Breast epithelium (tissue), 4 donors: ENCODE measurements around the gene ST6GAL1. TPM values are rescaled to one million over a fixed set of nuclear protein-coding genes. Genes with fewer than 3 reads are reported as not detected.

ENCODE experiments used
- DNase-seq, 2 donors: peaks; one replicate each; pipeline ENCODE4 v3.0.0-alpha.2; 2019; ENCODE audit warnings: low spot score in 2 of 2
- H3K27ac ChIP-seq, 2 donors: fragments of 200-600 bp; sonication (generic) in 1 of 2; one replicate each; pipeline ENCODE4 v1.5.1; 2016 to 2019; ENCODE audit warnings: mild to moderate bottlenecking in 1 of 2
- H3K27me3 ChIP-seq, 2 donors: fragments of 200-600 bp; sonication (generic) in 1 of 2; one replicate each; pipeline versions ENCODE4 v1.5.1 to v1.6.0; 2017 to 2019; ENCODE audit warnings: control low read depth in 1 of 2, mild to moderate bottlenecking in 1 of 2
- H3K36me3 ChIP-seq: fragments of 200-600 bp; one replicate; pipeline ENCODE4 v1.5.1; 2019
- H3K4me1 ChIP-seq, 2 donors: fragments of 200-600 bp; sonication (generic); one replicate each; pipeline ENCODE4 v1.5.1; 2016 to 2019; ENCODE audit warnings: control low read depth in 1 of 2
- H3K4me3 ChIP-seq, 3 donors: fragments of 200-600 bp; sonication (generic); 1 replicate in 2 of 3; 2 replicates in 1 of 3; pipeline ENCODE4 v1.5.1; 2016 to 2019; ENCODE audit warnings: mild to moderate bottlenecking in 3 of 3, moderate library complexity in 2 of 3
- H3K9me3 ChIP-seq, 2 donors: fragments of 200-600 bp; sonication (generic) in 1 of 2; one replicate each; pipeline ENCODE4 v1.5.1; 2016 to 2019; ENCODE audit warnings: control low read depth in 1 of 2
- POLR2A ChIP-seq: fragments of 450-650 bp; IDR thresholded peaks from one replicate; pipeline ENCODE4 v1.6.1; 2016; ENCODE audit warnings: antibody characterized with exemption, mild to moderate bottlenecking, moderate library complexity
- POLR2AphosphoS5 ChIP-seq, 3 donors: sonication (generic); formaldehyde crosslinking; IDR thresholded peaks; one replicate each; pipeline ENCODE4 v1.6.1; 2017; ENCODE audit warnings: antibody characterized with exemption in 3 of 3
- intact Hi-C: fragments of 100-400 bp; cut with DNase I; formaldehyde crosslinking; loops from one replicate; pipeline ENCODE4 v1.15.1; 2023; ENCODE audit warnings: low total_unique reads
- total RNA-seq, 3 donors: library from RNA; depleted of rRNA; stranded (reverse); fragments of >200 nt; gene quantifications; one replicate each; pipeline ENCODE4 v1.1.0, GENCODE V29; 2016
- TF ChIP-seq, protein P1 (sequence below), 3 donors: fragments of 450-650 bp; IDR thresholded peaks; one replicate each; pipeline ENCODE4 v1.5.1; 2016 to 2017; ENCODE audit warnings: antibody characterized with exemption in 3 of 3, mild to moderate bottlenecking in 3 of 3, moderate library complexity in 3 of 3

ST6GAL1 gene
- total RNA-seq, 3 donors from 2014 or later = 28.5 to 79.6 (median 42.3) TPM

DNA sequence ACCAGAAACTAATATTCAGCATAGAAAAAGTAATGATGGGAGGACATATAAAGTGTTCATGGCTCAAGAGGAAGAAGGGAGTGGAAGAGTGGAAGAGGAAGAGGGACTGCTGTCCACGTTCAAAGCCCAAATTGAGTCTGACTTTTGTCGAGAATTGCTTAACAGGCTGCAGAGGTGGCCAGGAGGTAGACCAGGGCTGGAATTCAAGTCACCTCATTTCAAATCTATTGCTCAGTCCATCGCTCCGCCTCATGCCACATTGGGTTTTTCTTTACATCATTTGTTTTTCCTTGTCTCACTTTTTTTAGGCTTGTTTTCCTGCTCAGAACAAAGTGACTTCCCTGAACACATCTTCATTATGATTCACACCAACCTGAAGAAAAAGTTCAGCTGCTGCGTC, 112.0 kb downstream of the ST6GAL1 start:
- no peak for DNase-seq
- intact Hi-C loops = no loop called here
- H3K4me3 ChIP-seq = no peak overlapping the region
- no peaks in the 10 kb centered on the region for H3K36me3 ChIP-seq
- TF ChIP-seq POLR2A (no peak), POLR2AphosphoS5 (IDR thresholded peaks at IDR 0.05) (no peak)
- TF ChIP-seq, protein P1, sequence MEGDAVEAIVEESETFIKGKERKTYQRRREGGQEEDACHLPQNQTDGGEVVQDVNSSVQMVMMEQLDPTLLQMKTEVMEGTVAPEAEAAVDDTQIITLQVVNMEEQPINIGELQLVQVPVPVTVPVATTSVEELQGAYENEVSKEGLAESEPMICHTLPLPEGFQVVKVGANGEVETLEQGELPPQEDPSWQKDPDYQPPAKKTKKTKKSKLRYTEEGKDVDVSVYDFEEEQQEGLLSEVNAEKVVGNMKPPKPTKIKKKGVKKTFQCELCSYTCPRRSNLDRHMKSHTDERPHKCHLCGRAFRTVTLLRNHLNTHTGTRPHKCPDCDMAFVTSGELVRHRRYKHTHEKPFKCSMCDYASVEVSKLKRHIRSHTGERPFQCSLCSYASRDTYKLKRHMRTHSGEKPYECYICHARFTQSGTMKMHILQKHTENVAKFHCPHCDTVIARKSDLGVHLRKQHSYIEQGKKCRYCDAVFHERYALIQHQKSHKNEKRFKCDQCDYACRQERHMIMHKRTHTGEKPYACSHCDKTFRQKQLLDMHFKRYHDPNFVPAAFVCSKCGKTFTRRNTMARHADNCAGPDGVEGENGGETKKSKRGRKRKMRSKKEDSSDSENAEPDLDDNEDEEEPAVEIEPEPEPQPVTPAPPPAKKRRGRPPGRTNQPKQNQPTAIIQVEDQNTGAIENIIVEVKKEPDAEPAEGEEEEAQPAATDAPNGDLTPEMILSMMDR (IDR thresholded peaks at IDR 0.05) = no peak
- no peak overlapping the region for H3K27ac ChIP-seq
- H3K27me3 ChIP-seq = no peaks in the 10 kb centered on the region
- no peaks in the 10 kb centered on the region for H3K9me3 ChIP-seq
- H3K4me1 ChIP-seq = no peaks in the 10 kb centered on the region

DNA sequence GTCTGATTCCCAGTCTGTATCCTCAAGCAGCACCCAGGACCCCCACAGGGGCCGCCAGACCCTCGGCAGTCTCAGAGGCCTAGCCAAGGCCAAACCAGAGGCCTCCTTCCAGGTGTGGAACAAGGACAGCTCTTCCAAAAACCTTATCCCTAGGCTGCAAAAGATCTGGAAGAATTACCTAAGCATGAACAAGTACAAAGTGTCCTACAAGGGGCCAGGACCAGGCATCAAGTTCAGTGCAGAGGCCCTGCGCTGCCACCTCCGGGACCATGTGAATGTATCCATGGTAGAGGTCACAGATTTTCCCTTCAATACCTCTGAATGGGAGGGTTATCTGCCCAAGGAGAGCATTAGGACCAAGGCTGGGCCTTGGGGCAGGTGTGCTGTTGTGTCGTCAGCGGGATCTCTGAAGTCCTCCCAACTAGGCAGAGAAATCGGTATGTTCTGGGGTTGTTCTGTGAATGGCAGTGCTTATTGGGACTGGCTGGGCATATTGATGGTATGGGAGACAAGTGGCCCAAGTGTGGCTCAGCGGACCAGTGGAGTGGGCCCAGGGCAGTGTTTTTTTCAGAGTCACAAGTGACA, 112.6 kb downstream of the ST6GAL1 start:
- Histone ChIP-seq H3K36me3 (no peaks in the 10 kb centered on the region), H3K4me3 (no peak overlapping the region), H3K27ac (no peak overlapping the region), H3K27me3 (no peaks in the 10 kb centered on the region), H3K4me1 (no peaks in the 10 kb centered on the region), H3K9me3 (no peaks in the 10 kb centered on the region)
- TF ChIP-seq POLR2AphosphoS5 (IDR thresholded peaks at IDR 0.05) = no peak
- no peak for TF ChIP-seq POLR2A
- TF ChIP-seq, protein P1 (IDR thresholded peaks at IDR 0.05) = no peak
- intact Hi-C loops = no loop called here
- no peak for DNase-seq

DNA sequence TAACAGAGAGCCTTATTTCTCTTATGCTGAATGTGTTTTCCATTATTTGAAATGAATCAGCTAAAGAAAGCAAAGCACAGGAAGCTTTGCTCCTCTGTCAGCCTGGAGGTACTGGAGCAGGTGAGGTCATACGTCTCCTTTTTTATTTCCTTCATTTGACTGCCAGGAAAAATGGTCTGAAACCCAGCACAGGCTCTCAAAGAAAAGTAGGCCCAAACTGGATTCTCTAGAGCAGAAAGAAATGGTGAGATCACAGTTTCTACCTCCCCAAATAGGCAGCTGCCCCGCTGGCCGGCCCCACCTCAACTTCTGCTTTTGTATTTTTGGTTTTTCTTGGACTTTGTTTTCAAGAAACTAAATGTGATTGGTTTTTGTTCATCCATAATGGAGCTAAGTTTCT, 113.9 kb downstream of the ST6GAL1 start:
- no peak for DNase-seq
- intact Hi-C loops = no loop called here
- TF ChIP-seq POLR2AphosphoS5 (IDR thresholded peaks at IDR 0.05) (no peak), POLR2A (no peak)
- TF ChIP-seq, protein P1 (IDR thresholded peaks at IDR 0.05) = no peak
- H3K9me3 ChIP-seq = no peaks in the 10 kb centered on the region
- no peaks in the 10 kb centered on the region for H3K36me3 ChIP-seq
- no peak overlapping the region for H3K4me3 ChIP-seq
- no peaks in the 10 kb centered on the region for H3K27me3 ChIP-seq
- no peaks in the 10 kb centered on the region for H3K4me1 ChIP-seq
- H3K27ac ChIP-seq = peak overlapping the region in 1 of 2 donors; percentile 50

DNA sequence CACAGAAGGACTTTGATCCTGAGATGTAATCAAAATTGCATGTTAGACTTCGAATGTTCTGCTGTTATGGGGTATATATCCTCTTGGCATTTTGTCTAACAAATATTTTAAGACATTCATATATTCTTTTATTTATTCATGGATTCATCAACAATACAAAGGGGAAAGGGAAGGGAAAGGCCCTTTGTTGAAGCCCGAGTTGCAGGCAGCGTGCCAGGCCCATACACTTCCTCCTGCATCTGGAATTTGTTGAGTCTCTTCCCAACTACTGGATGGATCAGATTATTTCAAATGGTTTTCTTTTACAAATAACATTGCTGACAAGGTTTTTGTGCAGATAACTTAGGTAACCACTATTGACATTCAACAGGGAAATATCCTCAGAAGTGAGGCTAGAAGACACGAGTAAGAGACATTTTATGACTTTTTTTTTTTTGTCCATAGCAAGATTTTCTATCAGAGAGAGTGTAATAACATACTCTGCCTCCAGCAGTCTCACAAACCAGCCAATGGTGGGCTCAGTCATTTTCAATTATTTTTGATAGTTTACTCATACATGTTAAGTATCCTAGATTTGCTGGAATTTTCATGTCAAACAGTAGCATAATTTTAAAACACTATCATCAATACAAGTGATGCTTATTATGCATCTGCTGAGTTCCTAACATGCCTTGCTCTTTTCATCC, 114.7 kb downstream of the ST6GAL1 start:
- no peaks in the 10 kb centered on the region for H3K36me3 ChIP-seq
- H3K27ac ChIP-seq = peak overlapping the region in 1 of 2 donors; percentile 50
- no peaks in the 10 kb centered on the region for H3K9me3 ChIP-seq
- no peaks in the 10 kb centered on the region for H3K4me1 ChIP-seq
- intact Hi-C loops = no loop called here
- no peak overlapping the region for H3K4me3 ChIP-seq
- TF ChIP-seq POLR2A = no peak
- no peak for DNase-seq
- H3K27me3 ChIP-seq = no peaks in the 10 kb centered on the region

DNA sequence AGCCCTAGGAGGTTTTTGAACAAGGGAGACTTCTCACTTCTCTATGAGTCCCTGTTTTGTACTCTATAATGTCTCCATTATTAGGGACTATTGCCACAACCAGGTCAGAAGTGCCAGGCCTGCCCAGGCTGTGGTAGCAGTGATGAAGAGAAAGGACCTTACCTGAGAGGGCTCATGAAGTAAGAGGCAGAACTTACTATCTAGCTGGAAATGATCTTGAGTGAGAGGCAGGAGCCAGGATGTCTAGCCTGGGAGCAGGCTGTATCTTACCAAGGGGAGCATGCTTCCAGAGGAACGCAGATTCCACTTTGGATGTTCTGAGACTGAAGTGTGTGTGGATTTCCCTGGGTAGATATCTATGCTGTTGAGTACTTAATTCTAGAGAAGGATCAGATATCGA, 115.7 kb downstream of the ST6GAL1 start:
- no peak for TF ChIP-seq POLR2A
- TF ChIP-seq, protein P1 (IDR thresholded peaks at IDR 0.05) = no peak
- no peak for TF ChIP-seq POLR2AphosphoS5 (IDR thresholded peaks at IDR 0.05)
- H3K4me3 ChIP-seq = no peak overlapping the region
- H3K36me3 ChIP-seq = no peaks in the 10 kb centered on the region
- no peak for DNase-seq
- intact Hi-C loops = no loop called here
- H3K9me3 ChIP-seq = no peaks in the 10 kb centered on the region
- no peaks in the 10 kb centered on the region for H3K27me3 ChIP-seq
- H3K27ac ChIP-seq = no peak overlapping the region
- H3K4me1 ChIP-seq = no peaks in the 10 kb centered on the region
